OCI-LY1 (cell line): Measurements from ENCODE around the gene PPIF.

Experiments used
- H2AFZ ChIP-seq: fragments of 200-600 bp; sonication (generic), shearing (Covaris generic); 2 replicates; pipeline ENCODE4 v1.6.0; 2014; ENCODE audit warnings: antibody characterized with exemption, mild to moderate bottlenecking, low read length
- H3F3A ChIP-seq: fragments of 200-600 bp; sonication (generic), shearing (Covaris generic); 2 replicates; pipeline ENCODE4 v1.6.0; 2014; ENCODE audit warnings: mild to moderate bottlenecking, antibody characterized with exemption, low read length, moderate library complexity; ENCODE audit not compliant: insufficient read depth
- H3K27ac ChIP-seq: fragments of 200-600 bp; sonication (generic); 2 replicates; pipeline ENCODE4 v1.5.1; 2014; ENCODE audit warnings: low read length, mixed run types, mild to moderate bottlenecking, low read depth; ENCODE audit not compliant: poor library complexity, severe bottlenecking
- H3K27me3 ChIP-seq: fragments of 200-600 bp; sonication (generic); 2 replicates; pipeline ENCODE4 v1.6.0; 2014; ENCODE audit warnings: antibody characterized with exemption, mild to moderate bottlenecking, low read length, moderate library complexity; ENCODE audit not compliant: insufficient read depth
- H3K36me3 ChIP-seq: fragments of 200-600 bp; sonication (generic); 2 replicates; pipeline ENCODE4 v1.6.1; 2014; ENCODE audit warnings: mild to moderate bottlenecking, antibody characterized with exemption, low read length, moderate library complexity, mixed read lengths; ENCODE audit not compliant: insufficient read depth
- H3K4me1 ChIP-seq: fragments of 200-600 bp; sonication (generic); 2 replicates; pipeline ENCODE4 v1.5.1; 2014; ENCODE audit warnings: mild to moderate bottlenecking, low read length, moderate library complexity; ENCODE audit not compliant: insufficient read depth, severe bottlenecking
- H3K4me2 ChIP-seq: fragments of 200-600 bp; sonication (generic), shearing (Covaris generic); 2 replicates; pipeline ENCODE4 v1.6.1; 2014; ENCODE audit warnings: low read length
- H3K4me3 ChIP-seq: fragments of 200-600 bp; sonication (generic); 2 replicates; pipeline ENCODE4 v1.5.1; 2014; ENCODE audit warnings: low read length, low read depth, mild to moderate bottlenecking, mixed read lengths; ENCODE audit not compliant: poor library complexity, severe bottlenecking
- H3K79me2 ChIP-seq: fragments of 200-600 bp; shearing (Covaris generic); 2 replicates; pipeline ENCODE4 v1.6.1; 2016; ENCODE audit warnings: mixed run types, low read length, mixed read lengths; ENCODE audit not compliant: insufficient read depth
- H3K9ac ChIP-seq: fragments of 200-600 bp; sonication (generic), shearing (Covaris generic); 2 replicates; pipeline ENCODE4 v1.6.1; 2014; ENCODE audit warnings: mild to moderate bottlenecking, low read length, mixed read lengths
- H3K9me2 ChIP-seq: fragments of 200-600 bp; sonication (generic), shearing (Covaris generic); 2 replicates; pipeline ENCODE4 v1.6.1; 2014; ENCODE audit warnings: low read depth, mild to moderate bottlenecking, low read length, mixed read lengths
- H3K9me3 ChIP-seq: fragments of 200-600 bp; shearing (Covaris generic); 2 replicates; pipeline ENCODE4 v1.6.1; 2014; ENCODE audit warnings: low read length, mixed read lengths
- H4K20me1 ChIP-seq: fragments of 200-600 bp; sonication (generic), shearing (Covaris generic); 2 replicates; pipeline ENCODE4 v1.6.0; 2016; ENCODE audit warnings: mild to moderate bottlenecking, low read length; ENCODE audit not compliant: insufficient read depth
- CTCF ChIP-seq: fragments of 200-600 bp; sonication (generic), shearing (Covaris generic); IDR thresholded peaks from 2 replicates; pipeline ENCODE4 v1.5.1; 2017; ENCODE audit warnings: mild to moderate bottlenecking, antibody characterized with exemption, low read length, moderate library complexity, mixed read lengths
- EZH2 ChIP-seq: fragments of 200-600 bp; sonication (generic), shearing (Covaris generic); IDR thresholded peaks from 2 replicates; pipeline ENCODE4 v1.8.0; 2017; ENCODE audit warnings: borderline replicate concordance, mixed run types, mild to moderate bottlenecking, antibody characterized with exemption, low read length, moderate library complexity, mixed read lengths

Gene PPIF

GRCh38 chr10:79300711-79301110, 46.6 kb upstream of the PPIF start:
- Histone ChIP-seq H3K79me2 (no peaks in the 10 kb centered on the region), H3K27ac (no peak overlapping the region), H2AFZ (no peak overlapping the region), H3K4me3 (no peak overlapping the region), H3K9me2 (no peaks in the 10 kb centered on the region), H3K27me3 (no peaks in the 10 kb centered on the region), H4K20me1 (no peaks in the 10 kb centered on the region), H3K9me3 (no peaks in the 10 kb centered on the region), H3K4me1 (no peaks in the 10 kb centered on the region), H3K36me3 (no peaks in the 10 kb centered on the region), H3K9ac (no peak overlapping the region), H3K4me2 (no peak overlapping the region), H3F3A (no peaks in the 10 kb centered on the region)
- TF ChIP-seq EZH2 (no peak), CTCF (no peak)

DNA sequence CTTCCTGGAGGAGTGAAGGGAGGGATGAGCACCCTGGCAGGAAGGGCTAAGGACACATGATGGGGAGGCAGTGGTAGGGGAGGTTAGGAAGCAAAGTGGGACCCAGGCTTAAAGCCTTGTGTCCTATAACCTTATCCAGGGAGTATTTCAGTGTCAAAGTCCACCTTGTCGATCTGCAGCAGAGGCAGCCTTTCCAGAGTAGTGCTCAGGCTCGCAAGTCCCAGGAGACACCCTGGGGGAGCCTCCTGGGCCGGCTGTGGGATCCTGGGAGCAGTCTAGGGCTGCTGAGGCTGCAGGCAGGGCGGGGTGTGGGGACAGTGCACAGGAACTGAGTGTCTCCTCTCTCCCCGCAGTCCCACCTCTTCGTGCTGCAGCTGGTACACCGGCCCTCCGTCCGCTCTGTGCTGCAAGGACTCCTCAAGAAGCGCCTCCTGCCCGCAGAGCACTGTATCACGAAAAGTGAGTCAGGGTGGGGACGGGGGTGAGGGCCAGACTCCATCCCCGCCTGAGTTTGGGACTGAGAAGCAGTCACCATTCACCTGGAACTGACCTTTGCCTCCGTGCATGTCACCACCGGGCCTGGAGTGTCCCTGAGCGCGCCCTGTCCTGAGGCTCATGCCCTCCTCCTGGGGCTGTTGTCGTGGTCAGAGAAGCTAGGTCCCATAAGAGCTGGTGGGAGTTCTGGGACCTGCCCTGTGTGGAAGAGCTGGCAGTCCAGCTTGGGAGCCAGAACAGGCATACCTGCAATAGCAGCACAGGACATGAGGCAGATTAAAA, 45.3 kb upstream of the PPIF start:
- no peak overlapping the region for H3K4me3 ChIP-seq
- H3K4me2 ChIP-seq, result no peak overlapping the region
- no peak for TF ChIP-seq CTCF
- no peak for TF ChIP-seq EZH2
- H3K4me1 ChIP-seq, result no peaks in the 10 kb centered on the region
- H3K9ac ChIP-seq, result no peak overlapping the region
- H3F3A ChIP-seq, result no peaks in the 10 kb centered on the region
- H3K9me2 ChIP-seq, result no peaks in the 10 kb centered on the region
- no peaks in the 10 kb centered on the region for H4K20me1 ChIP-seq
- no peaks in the 10 kb centered on the region for H3K27me3 ChIP-seq
- H2AFZ ChIP-seq, result no peak overlapping the region
- no peaks in the 10 kb centered on the region for H3K9me3 ChIP-seq
- H3K27ac ChIP-seq, result no peak overlapping the region
- no peaks in the 10 kb centered on the region for H3K36me3 ChIP-seq
- no peaks in the 10 kb centered on the region for H3K79me2 ChIP-seq

DNA sequence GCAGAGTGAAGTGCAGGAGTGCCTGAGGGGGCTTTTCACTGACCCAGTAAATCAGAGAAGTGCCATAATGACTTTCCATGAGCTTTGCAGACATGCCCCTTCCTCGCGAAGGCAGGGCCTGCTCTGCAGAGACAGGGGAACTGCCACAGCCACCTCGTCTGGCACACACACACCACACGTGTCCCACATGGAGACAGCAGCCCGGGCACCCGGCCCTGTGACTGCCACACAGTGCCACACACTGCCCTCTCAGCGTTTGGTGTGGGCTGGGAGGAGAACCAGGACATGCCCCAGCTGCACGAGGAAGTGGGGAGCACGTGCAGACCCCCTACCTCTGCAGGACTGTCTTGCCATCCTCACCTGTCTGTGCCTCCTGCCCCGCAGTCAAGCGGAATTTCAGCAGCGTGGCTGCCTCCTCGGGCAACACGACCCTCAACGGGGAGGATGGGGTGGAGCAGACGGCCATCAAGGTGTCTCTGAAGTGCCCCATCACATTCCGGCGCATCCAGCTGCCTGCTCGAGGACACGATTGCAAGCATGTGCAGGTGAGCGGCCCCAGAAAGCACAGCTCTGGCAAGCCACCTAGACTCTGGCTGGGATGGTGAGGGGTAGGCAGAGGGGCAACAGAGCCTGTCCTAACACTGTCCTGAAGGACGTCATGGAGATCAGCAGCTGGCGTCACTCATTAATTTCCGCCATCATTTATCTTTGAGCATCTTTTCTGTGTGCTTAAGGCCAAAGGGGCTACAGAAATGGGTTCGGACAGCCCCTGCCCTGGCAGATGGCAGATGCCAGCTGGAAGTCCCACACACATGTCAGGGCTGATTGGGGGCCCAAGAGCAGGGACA, 43.4 kb upstream of the PPIF start:
- Histone ChIP-seq H3K27me3 (no peaks in the 10 kb centered on the region), H3K79me2 (no peaks in the 10 kb centered on the region), H3K9ac (no peak overlapping the region), H3K27ac (no peak overlapping the region), H3K4me2 (no peak overlapping the region), H3K9me3 (no peaks in the 10 kb centered on the region), H3K36me3 (no peaks in the 10 kb centered on the region), H3F3A (no peaks in the 10 kb centered on the region), H3K4me3 (no peak overlapping the region), H4K20me1 (no peaks in the 10 kb centered on the region), H3K4me1 (no peaks in the 10 kb centered on the region), H3K9me2 (no peaks in the 10 kb centered on the region), H2AFZ (no peak overlapping the region)
- TF ChIP-seq EZH2, result no peak
- TF ChIP-seq CTCF, result no peak
